Uterus (tissue), 4 donors: Measurements from ENCODE around the gene DYRK4. TPM values are rescaled to one million over a fixed set of nuclear protein-coding genes. Genes with fewer than 3 reads are reported as not detected.

Experiments
- DNase-seq, 2 donors: peaks; one replicate each; pipeline ENCODE4 v3.0.0-alpha.2; 2019 to 2020
- H3K27ac ChIP-seq, 2 donors: fragments of 200-600 bp; sonication (generic); 1 replicate in 1 of 2; 2 replicates in 1 of 2; pipeline ENCODE4 v1.5.1; 2016 to 2018
- H3K27me3 ChIP-seq, 2 donors: fragments of 200-600 bp; sonication (generic); one replicate each; pipeline ENCODE4 v1.5.1; 2018 to 2019; ENCODE audit warnings: control low read depth in 1 of 2
- H3K36me3 ChIP-seq, 2 donors: fragments of 200-600 bp; sonication (generic); one replicate each; pipeline ENCODE4 v1.5.1; 2019; ENCODE audit warnings: control low read depth in 1 of 2
- H3K4me1 ChIP-seq, 2 donors: fragments of 200-600 bp; sonication (generic); one replicate each; pipeline ENCODE4 v1.5.1; 2018 to 2019; ENCODE audit warnings: control low read depth in 1 of 2
- H3K4me3 ChIP-seq, 2 donors: fragments of 200-600 bp; sonication (generic); 1 replicate in 1 of 2; 2 replicates in 1 of 2; pipeline ENCODE4 v1.5.1; 2018 to 2019; ENCODE audit warnings: mild to moderate bottlenecking in 1 of 2
- H3K9me3 ChIP-seq, 2 donors: fragments of 200-600 bp; sonication (generic); one replicate each; pipeline ENCODE4 v1.5.1; 2019; ENCODE audit warnings: control low read depth in 1 of 2
- POLR2A ChIP-seq, 2 donors: fragments of 450-650 bp; IDR thresholded peaks; one replicate each; pipeline ENCODE4 v1.6.1; 2016; ENCODE audit warnings: antibody characterized with exemption in 2 of 2, mild to moderate bottlenecking in 1 of 2, moderate library complexity in 1 of 2
- intact Hi-C: fragments of 100-400 bp; cut with DNase I; formaldehyde crosslinking; loops from one replicate; pipeline ENCODE4 v1.15.1; 2023; ENCODE audit warnings: low total_unique reads
- total RNA-seq, 4 donors: library from RNA; depleted of rRNA in 3 of 4; stranded (reverse); fragments of >200 nt in 3 of 4; gene quantifications; one replicate each; pipeline versions ENCODE4 v1.1.0 to v1.2.4, GENCODE V29; 2014 to 2023
- TF ChIP-seq, protein P1 (sequence below), 4 experiments: fragments of 200-600 bp in 2 of 4; fragments of 450-650 bp in 2 of 4; sonication (generic) in 2 of 4; IDR thresholded peaks; one replicate each; pipeline ENCODE4 v1.5.1; 2016 to 2019; ENCODE audit warnings: antibody characterized with exemption in 4 of 4, mild to moderate bottlenecking in 2 of 4, moderate library complexity in 1 of 4
- donor health status: DM: yes; HTN: yes; CAD: no.

The DYRK4 gene
- total RNA-seq, 4 donors from 2014 or later = 32.3 to 51.1 (median 41.4) TPM

DNA sequence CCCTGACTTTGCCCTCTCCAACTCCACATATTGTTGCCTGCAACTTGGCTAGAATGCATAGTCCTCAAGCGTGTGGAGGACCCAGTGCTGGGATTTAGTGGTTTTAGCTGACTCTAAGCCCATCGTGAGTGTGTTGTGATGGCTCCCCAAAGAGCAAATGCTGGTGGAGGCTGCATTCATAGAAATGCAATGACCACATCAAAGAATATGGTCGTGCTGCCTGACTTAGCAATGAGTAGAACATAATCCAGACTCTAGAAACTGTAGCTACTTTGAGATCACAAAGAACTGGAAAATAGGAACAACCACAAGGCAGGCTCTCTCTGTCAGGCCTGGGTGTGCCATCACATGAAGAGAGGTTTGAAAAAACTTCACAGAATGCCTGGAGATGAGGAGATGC lies 1.3 kb downstream of the DYRK4 start:
- Histone ChIP-seq H3K36me3 (no peaks in the 10 kb centered on the region), H3K4me3 (no peak overlapping the region), H3K27me3 (no peaks in the 10 kb centered on the region), H3K27ac (no peak overlapping the region), H3K4me1 (no peaks in the 10 kb centered on the region), H3K9me3 (no peaks in the 10 kb centered on the region)
- intact Hi-C loops = no loop called here
- DNase-seq = no peak
- TF ChIP-seq, protein P1, sequence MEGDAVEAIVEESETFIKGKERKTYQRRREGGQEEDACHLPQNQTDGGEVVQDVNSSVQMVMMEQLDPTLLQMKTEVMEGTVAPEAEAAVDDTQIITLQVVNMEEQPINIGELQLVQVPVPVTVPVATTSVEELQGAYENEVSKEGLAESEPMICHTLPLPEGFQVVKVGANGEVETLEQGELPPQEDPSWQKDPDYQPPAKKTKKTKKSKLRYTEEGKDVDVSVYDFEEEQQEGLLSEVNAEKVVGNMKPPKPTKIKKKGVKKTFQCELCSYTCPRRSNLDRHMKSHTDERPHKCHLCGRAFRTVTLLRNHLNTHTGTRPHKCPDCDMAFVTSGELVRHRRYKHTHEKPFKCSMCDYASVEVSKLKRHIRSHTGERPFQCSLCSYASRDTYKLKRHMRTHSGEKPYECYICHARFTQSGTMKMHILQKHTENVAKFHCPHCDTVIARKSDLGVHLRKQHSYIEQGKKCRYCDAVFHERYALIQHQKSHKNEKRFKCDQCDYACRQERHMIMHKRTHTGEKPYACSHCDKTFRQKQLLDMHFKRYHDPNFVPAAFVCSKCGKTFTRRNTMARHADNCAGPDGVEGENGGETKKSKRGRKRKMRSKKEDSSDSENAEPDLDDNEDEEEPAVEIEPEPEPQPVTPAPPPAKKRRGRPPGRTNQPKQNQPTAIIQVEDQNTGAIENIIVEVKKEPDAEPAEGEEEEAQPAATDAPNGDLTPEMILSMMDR (IDR thresholded peaks at IDR 0.05) = no peak
- TF ChIP-seq POLR2A (IDR thresholded peaks at IDR 0.05) = no peak

DNA sequence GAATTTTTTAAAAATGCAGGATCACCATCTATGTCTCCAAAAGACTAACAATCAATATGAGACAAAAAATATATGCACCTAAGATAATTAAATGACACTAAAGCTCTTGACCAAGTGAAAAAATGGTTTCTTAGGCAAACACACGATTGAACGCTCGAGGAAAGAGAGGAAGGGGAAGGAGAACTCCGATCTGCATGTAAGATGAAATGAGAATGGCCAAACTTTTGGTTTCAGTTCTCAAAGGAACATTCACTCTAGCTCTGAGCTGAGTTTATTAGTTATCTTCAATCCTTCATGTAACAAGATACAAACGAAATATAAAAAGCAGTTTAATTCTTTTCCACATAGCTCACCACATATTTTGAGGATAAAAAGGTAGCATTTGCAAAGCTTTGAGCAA lies 2.8 kb downstream of the DYRK4 start:
- Histone ChIP-seq H3K9me3 (no peaks in the 10 kb centered on the region), H3K27me3 (no peaks in the 10 kb centered on the region), H3K4me3 (no peak overlapping the region), H3K36me3 (no peaks in the 10 kb centered on the region), H3K27ac (no peak overlapping the region), H3K4me1 (no peaks in the 10 kb centered on the region)
- no peak for TF ChIP-seq POLR2A (IDR thresholded peaks at IDR 0.05)
- TF ChIP-seq, protein P1 (IDR thresholded peaks at IDR 0.05) = no peak
- DNase-seq = no peak
- intact Hi-C loops = no loop called here

DNA sequence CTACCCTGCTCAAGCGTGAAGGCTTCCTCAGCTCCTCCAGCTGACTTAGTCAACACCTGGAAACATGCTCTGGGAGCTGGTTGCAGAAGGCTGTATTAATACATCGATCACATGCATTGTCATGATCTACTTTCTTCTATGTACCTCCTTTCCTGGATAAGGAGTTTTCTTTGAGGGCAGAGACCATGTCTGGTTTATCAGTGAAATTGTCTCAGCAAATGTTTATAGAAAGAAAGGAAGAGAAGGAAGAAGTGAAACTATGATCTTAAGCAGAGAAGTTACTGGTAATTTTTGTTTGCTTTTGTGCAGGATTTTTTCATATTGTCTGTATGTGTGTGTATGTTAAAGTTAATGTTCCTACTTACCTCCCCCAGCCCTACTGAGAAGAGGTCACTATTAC lies 4.5 kb downstream of the DYRK4 start:
- DNase-seq = no peak
- TF ChIP-seq, protein P1 (IDR thresholded peaks at IDR 0.05) = no peak
- TF ChIP-seq POLR2A (IDR thresholded peaks at IDR 0.05) = no peak

DNA sequence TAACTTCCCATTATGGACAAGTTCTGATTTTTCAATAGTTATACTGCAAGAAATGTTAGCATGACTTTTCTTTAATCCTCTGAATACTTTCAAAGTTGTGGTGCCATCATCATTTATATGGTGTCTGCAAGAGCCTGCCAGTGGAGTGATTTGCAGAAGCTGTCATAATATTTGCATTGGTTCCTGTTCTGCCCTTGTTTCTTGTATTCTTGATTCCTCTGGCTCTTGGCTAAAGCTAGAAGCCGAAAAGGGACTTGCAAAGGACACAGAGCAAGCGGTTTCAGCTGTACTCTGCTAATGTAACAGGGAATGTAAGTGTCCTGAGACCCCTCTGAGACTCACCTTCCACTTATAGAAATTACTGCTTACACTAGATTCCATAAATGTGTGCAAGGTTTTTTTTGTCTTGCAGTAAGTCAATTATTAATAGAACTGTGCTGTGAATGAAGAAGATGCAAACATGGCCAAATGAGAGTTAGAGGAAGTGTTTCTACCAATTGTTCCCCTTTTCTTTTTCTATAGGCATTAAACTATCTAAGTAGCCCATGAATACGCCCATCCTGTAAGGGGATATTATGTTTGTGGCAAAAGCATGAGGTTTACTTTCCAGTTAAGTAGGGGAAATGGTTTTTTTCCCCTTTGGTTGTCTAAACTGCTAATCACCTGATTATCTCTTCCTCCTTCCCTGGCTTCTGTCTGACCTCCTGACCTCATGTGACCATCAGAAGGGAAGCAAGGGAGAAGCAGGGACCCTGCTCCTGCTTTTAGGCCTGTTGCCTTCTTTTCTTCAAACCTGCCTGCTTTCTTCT lies 5.3 kb downstream of the DYRK4 start:
- TF ChIP-seq POLR2A (IDR thresholded peaks at IDR 0.05) = no peak
- TF ChIP-seq, protein P1 (IDR thresholded peaks at IDR 0.05) = no peak
- no peaks in the 10 kb centered on the region for H3K27me3 ChIP-seq
- no peak overlapping the region for H3K27ac ChIP-seq
- H3K36me3 ChIP-seq = no peaks in the 10 kb centered on the region
- H3K4me3 ChIP-seq = no peak overlapping the region
- no peaks in the 10 kb centered on the region for H3K4me1 ChIP-seq
- DNase-seq = no peak
- no peaks in the 10 kb centered on the region for H3K9me3 ChIP-seq
- intact Hi-C loops = no loop called here

More for the DNA sequence above, 4.5 kb downstream of the DYRK4 start:
- H3K4me1 ChIP-seq = no peaks in the 10 kb centered on the region
- H3K36me3 ChIP-seq = no peaks in the 10 kb centered on the region
- no peaks in the 10 kb centered on the region for H3K27me3 ChIP-seq
- H3K27ac ChIP-seq = no peak overlapping the region
- intact Hi-C loops = no loop called here
- H3K9me3 ChIP-seq = no peaks in the 10 kb centered on the region
- no peak overlapping the region for H3K4me3 ChIP-seq

DNA sequence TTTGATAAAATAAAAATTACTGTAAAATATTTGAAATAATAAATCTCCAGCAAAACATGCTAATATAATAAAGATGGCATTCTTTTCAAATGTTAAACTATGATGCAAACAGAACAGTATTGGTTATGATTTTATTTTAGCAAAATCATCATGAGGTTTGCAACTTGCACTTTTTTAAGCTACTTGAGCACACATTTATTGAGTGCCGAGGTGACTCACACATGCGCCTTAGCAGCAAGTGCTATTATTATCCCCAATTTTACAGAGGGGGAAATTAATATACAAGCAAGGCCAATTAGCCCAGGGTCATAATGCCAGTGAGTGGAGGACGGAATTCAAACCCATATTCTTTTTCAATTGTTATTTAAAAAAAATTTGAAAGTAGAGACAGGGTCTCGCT lies 7.3 kb downstream of the DYRK4 start:
- H3K9me3 ChIP-seq = no peaks in the 10 kb centered on the region
- no peaks in the 10 kb centered on the region for H3K36me3 ChIP-seq
- no peaks in the 10 kb centered on the region for H3K4me1 ChIP-seq
- TF ChIP-seq POLR2A (IDR thresholded peaks at IDR 0.05) = no peak
- TF ChIP-seq, protein P1 (IDR thresholded peaks at IDR 0.05) = no peak
- H3K4me3 ChIP-seq = no peak overlapping the region
- intact Hi-C loops = no loop called here
- H3K27me3 ChIP-seq = no peaks in the 10 kb centered on the region
- H3K27ac ChIP-seq = no peak overlapping the region
- no peak for DNase-seq
